Measurements from ENCODE around the gene EYA2. TPM values are rescaled to one million over a fixed set of nuclear protein-coding genes. Genes with fewer than 3 reads are reported as not detected.

EYA2 gene
- total and polyA plus RNA-seq, 2 donors (not counting 1 experiment from before 2014, with no cell fraction given), result 1.1 to 2.8 TPM

DNA sequence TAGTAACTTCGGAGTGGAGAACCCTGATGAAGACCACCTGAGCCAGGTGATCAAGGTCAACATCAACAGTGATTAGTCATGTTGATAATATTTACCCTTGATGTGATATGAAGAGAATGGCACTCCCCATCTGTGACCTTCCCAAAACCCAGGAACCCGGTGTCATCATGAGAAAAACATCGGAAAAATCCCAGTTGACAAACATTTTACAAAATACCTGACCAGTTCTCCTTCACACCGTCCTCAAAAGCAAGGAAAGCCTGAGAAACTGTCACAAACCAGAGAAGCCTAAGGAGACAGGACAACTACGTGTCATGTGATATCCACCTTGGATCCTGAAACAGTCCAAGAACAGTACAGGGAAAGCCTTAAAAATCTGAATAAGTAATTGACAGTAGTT lies 264.5 kb downstream of the EYA2 start:
- Histone ChIP-seq H3K4me3 (ENCODE audit: control extremely low read depth in 1 of 5, extremely low read depth in 1 of 5, insufficient read depth in 1 of 5, low read depth in 2 of 5, low read length in 4 of 5) (no peak overlapping the region), H3K9ac (ENCODE audit: low read length) (no peak overlapping the region), H3K9me3 (ENCODE audit: control extremely low read depth in 1 of 3, control insufficient read depth in 2 of 3, insufficient read depth in 1 of 3, low read length in 2 of 3) (peaks cover 0 to 9% (median 0%) of the 10 kb centered on the region in 3 donors), H3K27ac (ENCODE audit: low read length in 2 of 2) (no peak overlapping the region), H3K27me3 (replicated peaks in 1 of 4; ENCODE audit: control extremely low read depth in 1 of 4, control insufficient read depth in 3 of 4, insufficient read depth in 4 of 4, low read length in 3 of 4) (peaks cover 0 to 3% (median 0%) of the 10 kb centered on the region in 4 experiments), H3K79me2 (ENCODE audit: control insufficient read depth, insufficient read depth, low read length) (no peaks in the 10 kb centered on the region), H4K20me1 (ENCODE audit: control insufficient read depth, insufficient read depth, low read length, poor library complexity, severe bottlenecking) (no peaks in the 10 kb centered on the region), H3K4me1 (ENCODE audit: control insufficient read depth in 2 of 2, insufficient read depth in 2 of 2, low read length in 2 of 2) (no peaks in the 10 kb centered on the region), H3K4me2 (replicated peaks; ENCODE audit: low read depth, low read length, poor library complexity, severe bottlenecking) (no peak overlapping the region), H2AFZ (ENCODE audit: insufficient read depth, low read depth, low read length, poor library complexity, severe bottlenecking) (no peak overlapping the region), H3K36me3 (replicated peaks in 1 of 2; ENCODE audit: control extremely low read depth in 1 of 2, control insufficient read depth in 1 of 2, extremely low read depth in 1 of 2, insufficient read depth in 2 of 2, low read length in 1 of 2) (no peaks in the 10 kb centered on the region)
- no peak overlapping the region for H3K27ac Mint-ChIP-seq
- TF ChIP-seq EZH2 (IDR thresholded peaks at IDR 0.05; ENCODE audit: borderline replicate concordance, insufficient read depth, low read depth, low read length, poor library complexity, severe bottlenecking), result no peak
- POLR2A ChIA-PET, result no interaction called here
- 77% methylated on average over 4 of the region's 5 CpGs for WGBS (ENCODE audit: insufficient coverage)
- ATAC-seq (ENCODE audit: low read depth) (no peak), DNase-seq (no peak)
- no peaks in the 10 kb centered on the region for H3K9me3 Mint-ChIP-seq (ENCODE audit: insufficient read depth)
- CTCF ChIA-PET, result no interaction called here
- H3K27me3 Mint-ChIP-seq, result peaks cover 22% of the 10 kb centered on the region
- intact Hi-C loops (cut with micrococcal nuclease), result no loop called here
- H3K4me1 Mint-ChIP-seq, result no peaks in the 10 kb centered on the region
- H3K4me3 Mint-ChIP-seq, result no peak overlapping the region

DNA sequence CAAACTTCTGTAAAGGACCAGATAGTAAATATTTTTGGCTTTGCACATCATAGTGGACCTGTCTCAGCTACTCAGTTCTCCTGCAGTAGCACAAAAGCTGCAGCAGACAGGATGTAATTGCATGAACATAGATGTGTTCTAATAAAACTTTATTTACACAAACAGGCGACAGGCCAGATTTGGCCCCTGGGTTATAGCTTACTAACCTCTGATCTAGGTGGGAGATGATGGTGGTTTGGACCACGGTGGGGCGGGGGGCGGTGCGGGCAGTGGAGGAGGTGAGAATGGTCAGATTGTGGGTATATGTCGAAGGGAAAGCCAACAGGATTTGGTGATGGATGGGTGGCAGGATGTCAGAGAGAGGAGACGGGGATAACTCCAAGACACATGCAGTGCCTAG lies 265.6 kb downstream of the EYA2 start:
- Mint-ChIP-seq H3K4me1 (no peaks in the 10 kb centered on the region), H3K9me3 (ENCODE audit: insufficient read depth) (no peaks in the 10 kb centered on the region), H3K27ac (no peak overlapping the region), H3K4me3 (no peak overlapping the region), H3K27me3 (peaks cover 15% of the 10 kb centered on the region)
- Histone ChIP-seq H3K27me3 (replicated peaks in 1 of 4; ENCODE audit: control extremely low read depth in 1 of 4, control insufficient read depth in 3 of 4, insufficient read depth in 4 of 4, low read length in 3 of 4) (no peaks in the 10 kb centered on the region), H3K9ac (ENCODE audit: low read length) (no peak overlapping the region), H3K36me3 (replicated peaks in 1 of 2; ENCODE audit: control extremely low read depth in 1 of 2, control insufficient read depth in 1 of 2, extremely low read depth in 1 of 2, insufficient read depth in 2 of 2, low read length in 1 of 2) (no peaks in the 10 kb centered on the region), H3K27ac (ENCODE audit: low read length in 2 of 2) (no peak overlapping the region), H3K79me2 (ENCODE audit: control insufficient read depth, insufficient read depth, low read length) (no peaks in the 10 kb centered on the region), H2AFZ (ENCODE audit: insufficient read depth, low read depth, low read length, poor library complexity, severe bottlenecking) (no peak overlapping the region), H3K4me3 (ENCODE audit: control extremely low read depth in 1 of 5, extremely low read depth in 1 of 5, insufficient read depth in 1 of 5, low read depth in 2 of 5, low read length in 4 of 5) (no peak overlapping the region), H3K4me2 (replicated peaks; ENCODE audit: low read depth, low read length, poor library complexity, severe bottlenecking) (no peak overlapping the region), H3K9me3 (ENCODE audit: control extremely low read depth in 1 of 3, control insufficient read depth in 2 of 3, insufficient read depth in 1 of 3, low read length in 2 of 3) (peaks cover 0 to 7% (median 0%) of the 10 kb centered on the region in 3 donors), H4K20me1 (ENCODE audit: control insufficient read depth, insufficient read depth, low read length, poor library complexity, severe bottlenecking) (no peaks in the 10 kb centered on the region), H3K4me1 (ENCODE audit: control insufficient read depth in 2 of 2, insufficient read depth in 2 of 2, low read length in 2 of 2) (no peaks in the 10 kb centered on the region)
- POLR2A ChIA-PET, result no interaction called here
- no peak for TF ChIP-seq EZH2 (IDR thresholded peaks at IDR 0.05; ENCODE audit: borderline replicate concordance, insufficient read depth, low read depth, low read length, poor library complexity, severe bottlenecking)
- TF ChIP-seq, protein P1, sequence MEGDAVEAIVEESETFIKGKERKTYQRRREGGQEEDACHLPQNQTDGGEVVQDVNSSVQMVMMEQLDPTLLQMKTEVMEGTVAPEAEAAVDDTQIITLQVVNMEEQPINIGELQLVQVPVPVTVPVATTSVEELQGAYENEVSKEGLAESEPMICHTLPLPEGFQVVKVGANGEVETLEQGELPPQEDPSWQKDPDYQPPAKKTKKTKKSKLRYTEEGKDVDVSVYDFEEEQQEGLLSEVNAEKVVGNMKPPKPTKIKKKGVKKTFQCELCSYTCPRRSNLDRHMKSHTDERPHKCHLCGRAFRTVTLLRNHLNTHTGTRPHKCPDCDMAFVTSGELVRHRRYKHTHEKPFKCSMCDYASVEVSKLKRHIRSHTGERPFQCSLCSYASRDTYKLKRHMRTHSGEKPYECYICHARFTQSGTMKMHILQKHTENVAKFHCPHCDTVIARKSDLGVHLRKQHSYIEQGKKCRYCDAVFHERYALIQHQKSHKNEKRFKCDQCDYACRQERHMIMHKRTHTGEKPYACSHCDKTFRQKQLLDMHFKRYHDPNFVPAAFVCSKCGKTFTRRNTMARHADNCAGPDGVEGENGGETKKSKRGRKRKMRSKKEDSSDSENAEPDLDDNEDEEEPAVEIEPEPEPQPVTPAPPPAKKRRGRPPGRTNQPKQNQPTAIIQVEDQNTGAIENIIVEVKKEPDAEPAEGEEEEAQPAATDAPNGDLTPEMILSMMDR (IDR thresholded peaks at IDR 0.05), result no peak
- WGBS (ENCODE audit: insufficient coverage), result 90% methylated on average over 5 of the region's 7 CpGs
- ATAC-seq (ENCODE audit: low read depth) (no peak), DNase-seq (no peak)
- intact Hi-C loops (cut with micrococcal nuclease), result no loop called here
- CTCF ChIA-PET, result no interaction called here

All from B cell (primary cell).